GM12874 (cell line): ENCODE data around the gene APBB2.

Source experiments
- TF ChIP-seq, protein P1 (sequence below): IDR thresholded peaks from 2 replicates; pipeline ENCODE4 v1.5.1; 2011; ENCODE audit warnings: low read depth, mild to moderate bottlenecking, control low read depth, low read length, moderate library complexity; ENCODE audit not compliant: insufficient read depth

The APBB2 gene

DNA sequence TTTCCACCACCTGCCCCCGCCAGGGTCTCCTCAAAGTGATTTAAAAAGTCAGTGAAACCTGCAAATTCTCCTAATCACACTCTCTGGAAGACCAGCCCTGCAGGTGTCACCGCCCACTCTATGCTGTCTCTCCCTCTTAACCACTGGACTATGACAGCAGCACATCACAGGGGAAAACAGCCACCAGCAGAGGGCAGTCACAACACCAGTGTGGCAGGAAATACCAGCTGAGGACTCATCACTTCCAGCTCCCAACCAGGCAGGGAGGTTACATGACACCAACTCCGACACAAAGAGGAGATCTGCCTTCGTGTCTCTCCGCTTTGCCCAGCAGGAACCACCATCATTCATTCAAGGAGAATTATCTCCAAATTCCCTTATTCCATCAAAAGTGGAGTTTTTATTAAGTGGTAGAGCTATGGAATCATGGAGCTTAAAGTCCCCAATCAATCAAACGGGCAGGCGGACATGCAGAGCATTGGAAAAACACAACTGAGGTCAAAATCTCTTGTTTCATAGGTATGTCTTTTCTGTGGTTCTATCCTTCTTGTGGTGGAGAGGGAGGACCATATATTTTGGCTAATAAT, 373.3 kb downstream of the APBB2 start:
- TF ChIP-seq, protein P1, sequence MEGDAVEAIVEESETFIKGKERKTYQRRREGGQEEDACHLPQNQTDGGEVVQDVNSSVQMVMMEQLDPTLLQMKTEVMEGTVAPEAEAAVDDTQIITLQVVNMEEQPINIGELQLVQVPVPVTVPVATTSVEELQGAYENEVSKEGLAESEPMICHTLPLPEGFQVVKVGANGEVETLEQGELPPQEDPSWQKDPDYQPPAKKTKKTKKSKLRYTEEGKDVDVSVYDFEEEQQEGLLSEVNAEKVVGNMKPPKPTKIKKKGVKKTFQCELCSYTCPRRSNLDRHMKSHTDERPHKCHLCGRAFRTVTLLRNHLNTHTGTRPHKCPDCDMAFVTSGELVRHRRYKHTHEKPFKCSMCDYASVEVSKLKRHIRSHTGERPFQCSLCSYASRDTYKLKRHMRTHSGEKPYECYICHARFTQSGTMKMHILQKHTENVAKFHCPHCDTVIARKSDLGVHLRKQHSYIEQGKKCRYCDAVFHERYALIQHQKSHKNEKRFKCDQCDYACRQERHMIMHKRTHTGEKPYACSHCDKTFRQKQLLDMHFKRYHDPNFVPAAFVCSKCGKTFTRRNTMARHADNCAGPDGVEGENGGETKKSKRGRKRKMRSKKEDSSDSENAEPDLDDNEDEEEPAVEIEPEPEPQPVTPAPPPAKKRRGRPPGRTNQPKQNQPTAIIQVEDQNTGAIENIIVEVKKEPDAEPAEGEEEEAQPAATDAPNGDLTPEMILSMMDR: peak; percentile 83

DNA sequence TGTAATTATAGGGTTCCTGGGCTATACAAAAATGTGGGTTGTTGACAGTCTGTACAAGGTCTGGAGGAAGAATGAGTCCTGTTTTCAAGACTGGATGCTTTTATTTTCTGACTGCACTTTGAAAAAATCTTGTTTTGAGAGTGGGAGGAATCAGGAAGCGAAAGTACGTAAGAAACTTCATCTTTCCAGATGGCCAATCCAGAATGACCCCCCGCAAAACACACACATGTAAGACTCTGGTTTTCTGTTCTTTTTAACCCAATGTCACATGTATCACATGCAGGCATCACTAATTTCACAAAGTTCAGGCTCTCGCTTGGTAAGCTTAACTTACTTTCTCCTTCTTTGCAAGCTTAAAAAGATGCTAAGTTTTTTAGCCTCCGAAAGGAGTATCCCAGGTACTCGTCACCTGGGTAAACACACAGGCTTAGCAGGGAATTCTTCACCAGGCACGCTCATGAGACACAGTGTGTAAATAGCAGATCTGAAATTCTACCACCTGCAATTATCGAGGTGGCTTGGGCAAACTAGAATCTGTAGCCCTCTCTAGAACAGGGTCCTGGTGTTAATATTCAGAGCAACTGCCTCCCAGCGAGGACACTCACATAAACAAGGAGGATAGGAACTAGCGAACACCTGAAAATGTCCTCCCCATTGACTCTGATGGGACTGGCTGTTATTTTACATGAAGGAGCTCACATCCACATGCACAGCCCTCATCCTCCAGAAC, 373.9 kb downstream of the APBB2 start:
- TF ChIP-seq, protein P1: no peak

DNA sequence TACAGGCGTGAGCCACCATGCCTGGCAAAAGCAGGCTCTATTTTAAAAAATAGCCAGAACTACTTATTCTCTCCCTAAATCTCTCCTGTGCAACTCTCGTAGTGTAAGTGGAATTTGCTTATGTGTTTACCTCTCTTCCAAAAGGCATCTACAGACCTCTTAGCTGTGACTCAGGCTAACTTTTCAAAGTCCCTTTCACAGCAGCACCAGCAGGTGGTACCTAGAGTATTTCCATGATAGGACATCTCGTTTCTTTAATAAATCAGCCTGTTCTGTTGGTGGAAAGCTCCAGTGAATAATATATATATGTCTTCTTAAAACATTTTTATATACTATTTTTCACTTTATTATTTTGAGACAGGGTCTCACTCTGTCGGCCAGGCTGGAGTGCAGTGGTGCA, 375.6 kb downstream of the APBB2 start:
- TF ChIP-seq, protein P1: no peak

DNA sequence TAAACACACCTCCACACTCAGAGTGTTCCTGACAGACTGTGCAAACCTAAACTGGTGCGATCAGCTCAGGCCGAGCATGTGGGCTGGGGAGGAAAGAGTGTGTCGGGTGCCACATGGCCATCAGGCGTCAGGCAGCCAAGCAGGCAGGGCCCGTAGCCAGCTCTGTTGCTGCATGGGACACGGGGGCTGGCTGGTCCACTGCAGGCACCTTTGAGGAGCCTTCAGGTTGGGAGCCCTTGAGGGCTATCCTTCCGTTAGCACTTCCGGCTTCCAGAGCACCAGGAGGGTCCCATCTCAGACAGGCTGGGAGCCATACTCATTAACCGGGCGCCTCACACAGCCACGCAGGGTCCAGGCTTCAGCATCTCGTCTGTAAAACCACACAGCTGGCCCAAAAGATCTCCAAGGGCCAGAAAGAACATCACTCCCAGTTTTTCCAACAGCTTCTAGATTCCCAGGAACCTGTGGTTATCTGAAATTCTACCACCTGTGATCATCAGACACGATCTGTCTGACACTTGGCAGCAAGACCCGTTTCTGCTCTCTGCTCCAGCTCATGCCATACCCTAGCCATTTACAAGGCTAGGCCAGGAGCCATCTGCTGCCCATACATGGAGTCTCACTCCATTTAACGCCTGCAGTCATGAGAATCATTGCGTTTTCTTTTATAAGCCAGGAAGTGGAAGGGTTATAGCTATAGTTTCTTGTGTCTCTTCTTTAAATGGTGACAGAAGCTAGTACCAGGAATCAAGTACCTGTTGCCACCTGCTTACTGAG, 377.1 kb downstream of the APBB2 start:
- TF ChIP-seq, protein P1: no peak

DNA sequence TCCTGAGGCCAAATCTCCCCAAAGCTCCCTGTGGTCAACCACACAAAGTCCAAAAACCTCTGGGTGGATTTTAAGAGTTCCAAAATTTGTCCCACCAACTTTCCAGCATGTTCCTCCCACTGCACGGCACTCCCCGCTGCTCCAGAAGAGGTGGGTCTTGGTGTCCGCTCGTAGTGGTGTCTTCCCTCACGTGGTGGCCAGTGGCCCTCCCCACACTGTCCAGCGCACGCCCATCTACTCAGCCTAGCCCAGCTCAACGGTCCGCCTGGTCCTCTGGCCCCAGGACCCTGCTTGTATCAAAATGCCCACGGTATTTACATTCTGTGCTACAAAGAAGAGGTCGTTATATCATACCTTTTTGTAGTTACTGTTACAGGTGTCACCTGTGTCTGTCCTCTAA, 381.1 kb downstream of the APBB2 start:
- TF ChIP-seq, protein P1: no peak

DNA sequence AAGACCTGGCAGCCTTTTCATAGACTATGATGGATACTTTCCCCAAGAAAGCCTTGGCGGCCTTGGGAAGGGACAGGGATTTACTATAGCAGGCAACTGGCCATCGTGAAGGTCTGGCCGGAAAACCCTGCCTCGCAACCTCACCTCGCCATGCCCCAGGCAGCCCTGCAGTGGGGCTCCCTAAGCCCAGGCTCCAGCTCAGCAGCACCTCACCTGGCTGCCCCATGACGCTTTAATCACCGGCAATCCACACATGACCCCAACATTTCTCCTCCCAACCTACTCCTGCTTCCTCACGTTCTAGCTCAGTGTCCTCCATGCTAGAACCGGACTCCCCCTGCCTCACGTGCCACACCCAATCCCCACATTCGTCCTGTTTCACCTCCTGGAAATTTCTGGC, 382.2 kb downstream of the APBB2 start:
- TF ChIP-seq, protein P1: no peak

DNA sequence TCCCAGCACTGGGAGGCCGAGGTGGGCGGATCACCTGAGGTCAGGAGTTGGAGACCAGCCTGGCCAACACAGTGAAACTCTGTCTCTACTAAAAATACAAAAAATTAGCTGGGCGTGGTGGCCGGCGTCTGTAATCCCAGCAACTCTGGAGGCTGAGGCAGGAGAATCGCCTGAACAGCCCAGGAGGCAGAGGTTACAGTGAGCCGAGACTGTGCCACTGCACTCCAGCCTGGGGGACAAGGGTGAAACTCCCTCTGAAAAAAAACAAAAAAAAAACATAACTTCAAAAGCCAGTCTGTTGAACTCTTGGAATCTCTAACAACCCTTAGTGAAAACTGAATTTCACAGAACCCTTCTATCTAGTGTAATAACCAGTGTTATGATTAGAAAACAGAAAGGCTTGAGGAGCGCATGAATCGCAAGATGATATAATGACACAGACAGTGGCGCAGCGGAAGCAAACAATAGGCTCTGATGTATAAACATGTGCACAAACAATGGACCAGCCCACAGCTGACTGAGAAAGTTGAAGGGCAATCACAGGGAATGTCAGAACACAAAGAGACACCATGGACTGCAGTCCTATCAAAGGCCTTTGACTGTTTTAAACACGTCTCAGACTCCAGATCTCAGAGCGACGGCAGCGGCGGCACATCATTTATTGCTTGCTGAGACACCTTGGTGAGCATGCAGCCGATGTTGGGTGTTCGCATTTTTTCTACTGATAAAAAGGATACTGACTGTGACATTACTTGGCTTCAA, 383.0 kb downstream of the APBB2 start:
- TF ChIP-seq, protein P1: no peak
